HEK293T (cell line): ENCODE measurements around the gene MRAS.

Experiments used
- ARNT ChIP-seq: fragments of 450-650 bp; IDR thresholded peaks from 2 replicates; pipeline ENCODE4 v1.6.1; 2017; ENCODE audit warnings: mild to moderate bottlenecking
- CTBP1 ChIP-seq: fragments of 450-650 bp; IDR thresholded peaks from 2 replicates; pipeline ENCODE4 v1.6.1; 2016; ENCODE audit warnings: borderline replicate concordance
- ELF4 ChIP-seq: fragments of 450-650 bp; IDR thresholded peaks from 2 replicates; pipeline ENCODE4 v1.6.1; 2017; ENCODE audit warnings: antibody characterized with exemption
- L3MBTL2 ChIP-seq: fragments of 450-650 bp; conservative IDR thresholded peaks from 2 replicates; pipeline ENCODE4 v1.6.1; 2016; ENCODE audit warnings: mild to moderate bottlenecking
- LEF1 ChIP-seq: fragments of 450-650 bp; IDR thresholded peaks from 2 replicates; pipeline ENCODE4 v1.6.1; 2017; ENCODE audit warnings: mild to moderate bottlenecking, borderline replicate concordance
- SP1 ChIP-seq: fragments of 450-650 bp; IDR thresholded peaks from 2 replicates; pipeline ENCODE4 v1.6.1; 2017
- SUZ12 ChIP-seq: fragments of 450-650 bp; IDR thresholded peaks from 2 replicates; pipeline ENCODE4 v1.6.1; 2016; ENCODE audit warnings: mild to moderate bottlenecking
- ZNF384 ChIP-seq: fragments of 450-650 bp; IDR thresholded peaks from 2 replicates; pipeline ENCODE4 v1.6.1; 2016

- TF ChIP-seq ARNT (no peak), LEF1 (no peak), ELF4 (no peak), L3MBTL2 (peak; percentile 15; the same call in 1 of the 2 replicates), SP1 (no peak), SUZ12 (no peak), CTBP1 (no peak), ZNF384 (no peak)
Measured at GRCh38 chr3:138349926-138350665, 1.7 kb downstream of the MRAS start.
